HUES48 (cell line): ENCODE measurements around the gene ATP5MC2.
"Not testable (repeated sequence)": the region's sequence is repeated elsewhere in the genome, so short reads cannot be mapped to it uniquely, and the experiment has no call there.

Source experiments
- H3K27ac ChIP-seq: one replicate; pipeline ENCODE4 v1.7.0; 2013; ENCODE audit warnings: low read depth, low read length, inconsistent platforms
- H3K27me3 ChIP-seq: 2 replicates; pipeline ENCODE4 v1.6.1; 2013; ENCODE audit warnings: mild to moderate bottlenecking, low read length; ENCODE audit not compliant: control insufficient read depth, insufficient read depth
- H3K36me3 ChIP-seq: 2 replicates; pipeline ENCODE4 v1.6.1; 2013; ENCODE audit warnings: low read length; ENCODE audit not compliant: control insufficient read depth, insufficient read depth
- H3K4me1 ChIP-seq: 2 replicates; pipeline ENCODE4 v1.6.1; 2013; ENCODE audit warnings: mild to moderate bottlenecking, low read length; ENCODE audit not compliant: control insufficient read depth, insufficient read depth
- H3K4me3 ChIP-seq: 2 replicates; pipeline ENCODE4 v1.5.1; 2013; ENCODE audit warnings: mild to moderate bottlenecking, low read depth, low read length
- H3K9ac ChIP-seq: 2 replicates; pipeline ENCODE4 v1.6.1; 2013; ENCODE audit warnings: mild to moderate bottlenecking, low read depth, low read length, moderate library complexity
- H3K9me3 ChIP-seq: 2 replicates; pipeline ENCODE4 v1.6.1; 2013; ENCODE audit warnings: low read length; ENCODE audit not compliant: control insufficient read depth, insufficient read depth

Gene ATP5MC2

GRCh38 chr12:53675701-53676607 lies at the start of gene ATP5MC2:
Gene ATP5MC2 (minus strand): TSS chr12:53676083. CDS start chr12:53672614, 3,469 bp downstream.
- Histone ChIP-seq H3K4me1 (peaks cover 23% of the 10 kb centered on the region), H3K9ac (peak within 1 kb of the TSS; percentile 92), H3K9me3 (no peaks in the 10 kb centered on the region), H3K27ac (peak within 1 kb of the TSS; percentile 97), H3K4me3 (peak within 1 kb of the TSS; percentile 79), H3K27me3 (no peaks in the 10 kb centered on the region; the same call in 1 of the 2 replicates), H3K36me3 (peaks cover 38% of the 10 kb centered on the region)

GRCh38 chr12:53722450-53723041 lies 46.7 kb upstream of the ATP5MC2 start:
- Histone ChIP-seq H3K4me1 (0 out of 2 replicates have a peak, but pooled peaks cover 3% of the 10 kb centered on the region), H3K27me3 (no peaks in the 10 kb centered on the region), H3K36me3 (no peaks in the 10 kb centered on the region)

GRCh38 chr12:53720946-53721345 lies 45.1 kb upstream of the ATP5MC2 start:
- H3K36me3 ChIP-seq, result no peaks in the 10 kb centered on the region
- H3K4me3 ChIP-seq, result no peak overlapping the region
- H3K27ac ChIP-seq, result no peak overlapping the region
- no peaks in the 10 kb centered on the region for H3K4me1 ChIP-seq
- no peak overlapping the region for H3K9ac ChIP-seq
- H3K9me3 ChIP-seq, result no peaks in the 10 kb centered on the region
- H3K27me3 ChIP-seq, result no peaks in the 10 kb centered on the region

More at GRCh38 chr12:53722450-53723041, 46.7 kb upstream of the ATP5MC2 start:
- Histone ChIP-seq H3K9me3 (no peaks in the 10 kb centered on the region), H3K4me3 (no peak overlapping the region), H3K27ac (no peak overlapping the region), H3K9ac (no peak overlapping the region)

GRCh38 chr12:53719649-53720048 lies 43.8 kb upstream of the ATP5MC2 start:
- H3K27me3 ChIP-seq, result no peaks in the 10 kb centered on the region
- H3K36me3 ChIP-seq, result no peaks in the 10 kb centered on the region
- no peak overlapping the region for H3K9ac ChIP-seq
- no peak overlapping the region for H3K27ac ChIP-seq
- no peaks in the 10 kb centered on the region for H3K9me3 ChIP-seq
- H3K4me1 ChIP-seq, result no peaks in the 10 kb centered on the region
- no peak overlapping the region for H3K4me3 ChIP-seq

GRCh38 chr12:53718567-53718966 lies 42.7 kb upstream of the ATP5MC2 start:
- not testable (repeated sequence) for H3K9me3 ChIP-seq, H3K9ac ChIP-seq, H3K4me1 ChIP-seq, H3K27ac ChIP-seq, H3K4me3 ChIP-seq, H3K36me3 ChIP-seq, H3K27me3 ChIP-seq

GRCh38 chr12:53717319-53717718 lies 41.4 kb upstream of the ATP5MC2 start:
- H3K4me3 ChIP-seq, result no peak overlapping the region
- no peaks in the 10 kb centered on the region for H3K4me1 ChIP-seq
- H3K36me3 ChIP-seq, result no peaks in the 10 kb centered on the region
- no peak overlapping the region for H3K9ac ChIP-seq
- no peaks in the 10 kb centered on the region for H3K27me3 ChIP-seq
- H3K9me3 ChIP-seq, result no peaks in the 10 kb centered on the region
- no peak overlapping the region for H3K27ac ChIP-seq

GRCh38 chr12:53714004-53714403 lies 38.1 kb upstream of the ATP5MC2 start:
- Histone ChIP-seq H3K4me3 (no peak overlapping the region), H3K27me3 (peaks cover 4% of the 10 kb centered on the region), H3K9me3 (no peaks in the 10 kb centered on the region), H3K27ac (no peak overlapping the region), H3K4me1 (no peaks in the 10 kb centered on the region), H3K36me3 (no peaks in the 10 kb centered on the region), H3K9ac (no peak overlapping the region)

- peaks cover 8% of the 10 kb centered on the region for H3K27me3 ChIP-seq
- no peak overlapping the region for H3K27ac ChIP-seq
- no peaks in the 10 kb centered on the region for H3K36me3 ChIP-seq
- H3K4me1 ChIP-seq, result no peaks in the 10 kb centered on the region
- no peak overlapping the region for H3K9ac ChIP-seq
- H3K4me3 ChIP-seq, result no peak overlapping the region
- no peaks in the 10 kb centered on the region for H3K9me3 ChIP-seq
These were observed 37.6 kb upstream of the ATP5MC2 start for GRCh38 chr12:53713516-53713915.

GRCh38 chr12:53712059-53712643 lies 36.3 kb upstream of the ATP5MC2 start:
- no peak overlapping the region for H3K4me3 ChIP-seq
- peaks cover 8% of the 10 kb centered on the region for H3K27me3 ChIP-seq
- no peaks in the 10 kb centered on the region for H3K9me3 ChIP-seq
- H3K9ac ChIP-seq, result no peak overlapping the region
- no peaks in the 10 kb centered on the region for H3K36me3 ChIP-seq
- no peaks in the 10 kb centered on the region for H3K4me1 ChIP-seq
- H3K27ac ChIP-seq, result no peak overlapping the region

GRCh38 chr12:53710091-53710490 lies 34.2 kb upstream of the ATP5MC2 start:
- Histone ChIP-seq H3K9ac (no peak overlapping the region), H3K27ac (no peak overlapping the region), H3K27me3 (peaks cover 12% of the 10 kb centered on the region), H3K4me1 (no peaks in the 10 kb centered on the region), H3K9me3 (no peaks in the 10 kb centered on the region), H3K4me3 (no peak overlapping the region), H3K36me3 (no peaks in the 10 kb centered on the region)

- Histone ChIP-seq H3K36me3 (no peaks in the 10 kb centered on the region), H3K27me3 (peaks cover 12% of the 10 kb centered on the region), H3K9me3 (no peaks in the 10 kb centered on the region), H3K4me1 (no peaks in the 10 kb centered on the region), H3K4me3 (no peak overlapping the region), H3K27ac (no peak overlapping the region), H3K9ac (no peak overlapping the region)
These were observed 33.8 kb upstream of the ATP5MC2 start for GRCh38 chr12:53709671-53710070.
